ENCODE measurements around the gene KIAA0513. TPM values are rescaled to one million over a fixed set of nuclear protein-coding genes. Genes with fewer than 3 reads are reported as not detected.

Gene KIAA0513
- total RNA-seq, 1 donor from 2014 or later: 12.9 TPM

GRCh38 chr16:85040685-85041084 is 13.1 kb downstream of the KIAA0513 start:
- Mint-ChIP-seq H3K4me1 (ENCODE audit: unreplicated experiment) (peaks cover 17% of the 10 kb centered on the region), H3K4me3 (no peak overlapping the region), H3K36me3 (no peaks in the 10 kb centered on the region), H3K27ac (no peak overlapping the region), H3K27me3 (no peaks in the 10 kb centered on the region), H3K9me3 (no peaks in the 10 kb centered on the region)
- TF ChIP-seq, protein P1, sequence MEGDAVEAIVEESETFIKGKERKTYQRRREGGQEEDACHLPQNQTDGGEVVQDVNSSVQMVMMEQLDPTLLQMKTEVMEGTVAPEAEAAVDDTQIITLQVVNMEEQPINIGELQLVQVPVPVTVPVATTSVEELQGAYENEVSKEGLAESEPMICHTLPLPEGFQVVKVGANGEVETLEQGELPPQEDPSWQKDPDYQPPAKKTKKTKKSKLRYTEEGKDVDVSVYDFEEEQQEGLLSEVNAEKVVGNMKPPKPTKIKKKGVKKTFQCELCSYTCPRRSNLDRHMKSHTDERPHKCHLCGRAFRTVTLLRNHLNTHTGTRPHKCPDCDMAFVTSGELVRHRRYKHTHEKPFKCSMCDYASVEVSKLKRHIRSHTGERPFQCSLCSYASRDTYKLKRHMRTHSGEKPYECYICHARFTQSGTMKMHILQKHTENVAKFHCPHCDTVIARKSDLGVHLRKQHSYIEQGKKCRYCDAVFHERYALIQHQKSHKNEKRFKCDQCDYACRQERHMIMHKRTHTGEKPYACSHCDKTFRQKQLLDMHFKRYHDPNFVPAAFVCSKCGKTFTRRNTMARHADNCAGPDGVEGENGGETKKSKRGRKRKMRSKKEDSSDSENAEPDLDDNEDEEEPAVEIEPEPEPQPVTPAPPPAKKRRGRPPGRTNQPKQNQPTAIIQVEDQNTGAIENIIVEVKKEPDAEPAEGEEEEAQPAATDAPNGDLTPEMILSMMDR (conservative IDR thresholded peaks at IDR 0.05): no peak
- no peak for DNase-seq (ENCODE audit: extremely low spot score, unreplicated experiment)

GRCh38 chr16:85041219-85042166 is 13.9 kb downstream of the KIAA0513 start:
- TF ChIP-seq, protein P1 (conservative IDR thresholded peaks at IDR 0.05): no peak
- Mint-ChIP-seq H3K9me3 (no peaks in the 10 kb centered on the region), H3K27ac (no peak overlapping the region), H3K4me3 (no peak overlapping the region), H3K4me1 (ENCODE audit: unreplicated experiment) (peaks cover 23% of the 10 kb centered on the region), H3K36me3 (peaks cover 4% of the 10 kb centered on the region), H3K27me3 (peaks cover 3% of the 10 kb centered on the region)
- DNase-seq (ENCODE audit: extremely low spot score, unreplicated experiment): no peak

DNA sequence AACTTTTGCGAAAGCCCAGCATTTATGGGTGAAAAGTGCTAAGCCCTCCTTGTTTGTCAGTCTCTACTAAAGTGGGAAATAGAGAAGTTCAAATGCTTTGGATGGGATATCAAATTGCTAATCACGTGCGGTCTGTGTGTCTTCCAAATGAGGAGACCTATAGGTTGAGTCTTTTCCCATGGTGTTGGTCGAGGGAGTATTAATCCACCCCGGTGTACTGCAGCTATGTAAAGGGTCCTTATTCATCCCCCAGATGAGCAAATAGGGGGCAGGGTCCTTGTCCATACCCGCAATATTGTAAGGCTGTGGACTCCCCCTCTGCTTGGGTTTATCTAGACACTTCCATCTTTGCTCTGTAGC is 14.6 kb downstream of the KIAA0513 start:
- Mint-ChIP-seq H3K27ac (no peak overlapping the region), H3K4me3 (no peak overlapping the region), H3K36me3 (peaks cover 7% of the 10 kb centered on the region), H3K4me1 (ENCODE audit: unreplicated experiment) (peaks cover 26% of the 10 kb centered on the region), H3K9me3 (no peaks in the 10 kb centered on the region), H3K27me3 (peaks cover 3% of the 10 kb centered on the region)
- TF ChIP-seq, protein P1 (conservative IDR thresholded peaks at IDR 0.05): no peak
- DNase-seq (ENCODE audit: extremely low spot score, unreplicated experiment): no peak

DNA sequence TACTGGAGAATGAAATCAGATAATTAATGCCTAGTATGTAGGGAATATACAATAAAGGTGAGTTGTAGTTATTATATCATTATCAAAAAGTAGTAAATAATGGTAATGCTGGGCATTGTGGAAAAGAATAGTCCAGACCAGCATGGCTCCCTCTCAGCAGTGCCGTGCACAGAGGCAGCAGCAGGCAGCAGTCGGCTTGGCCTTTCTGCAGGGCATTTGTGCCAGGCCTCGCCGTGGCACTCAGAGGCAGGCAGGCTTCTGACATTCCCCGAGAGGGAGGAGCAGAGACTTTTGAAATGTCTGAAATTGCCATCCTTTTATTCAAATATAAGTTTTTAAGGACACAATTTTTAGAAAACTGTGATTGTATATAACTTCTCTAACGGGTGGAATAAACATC is 15.0 kb downstream of the KIAA0513 start:
- Mint-ChIP-seq H3K4me3 (no peak overlapping the region), H3K9me3 (no peaks in the 10 kb centered on the region), H3K27me3 (peaks cover 3% of the 10 kb centered on the region), H3K4me1 (ENCODE audit: unreplicated experiment) (peaks cover 23% of the 10 kb centered on the region), H3K27ac (no peak overlapping the region), H3K36me3 (peaks cover 7% of the 10 kb centered on the region)
- DNase-seq (ENCODE audit: extremely low spot score, unreplicated experiment): no peak
- TF ChIP-seq, protein P1 (conservative IDR thresholded peaks at IDR 0.05): no peak

GRCh38 chr16:85045077-85045476 is 17.5 kb downstream of the KIAA0513 start:
- peaks cover 11% of the 10 kb centered on the region for H3K36me3 Mint-ChIP-seq
- TF ChIP-seq, protein P1 (conservative IDR thresholded peaks at IDR 0.05): no peak

More at GRCh38 chr16:85045077-85045476, 17.5 kb downstream of the KIAA0513 start:
- DNase-seq (ENCODE audit: extremely low spot score, unreplicated experiment): no peak
- Mint-ChIP-seq H3K4me3 (no peak overlapping the region), H3K4me1 (ENCODE audit: unreplicated experiment) (peaks cover 23% of the 10 kb centered on the region), H3K9me3 (no peaks in the 10 kb centered on the region), H3K27me3 (peaks cover 3% of the 10 kb centered on the region), H3K27ac (no peak overlapping the region)
